Measurements from ENCODE around the gene UBXN10.
"Not testable (repeated sequence)": the region's sequence is repeated elsewhere in the genome, so short reads cannot be mapped to it uniquely, and the experiment has no call there.

The UBXN10 gene

DNA sequence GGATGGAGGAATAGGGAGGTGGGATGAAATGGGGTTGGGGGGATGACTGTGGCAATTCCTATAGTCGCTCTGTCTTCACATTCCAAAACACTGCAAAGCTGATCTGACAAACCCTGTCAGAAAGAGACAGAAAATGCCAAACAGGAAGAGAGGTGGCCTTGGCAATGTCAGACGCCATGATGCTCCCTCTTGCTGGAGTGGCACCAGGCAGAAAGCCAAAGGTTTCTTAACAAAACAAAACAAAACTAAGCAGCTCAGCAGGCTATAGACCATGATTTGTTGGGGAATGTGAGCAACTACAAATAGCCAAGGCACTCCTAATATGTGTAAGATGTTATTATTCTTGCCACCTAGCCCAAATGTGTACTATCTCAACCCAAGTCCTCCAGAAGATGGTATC, 43.3 kb downstream of the UBXN10 start:
- TF ChIP-seq, protein P1, sequence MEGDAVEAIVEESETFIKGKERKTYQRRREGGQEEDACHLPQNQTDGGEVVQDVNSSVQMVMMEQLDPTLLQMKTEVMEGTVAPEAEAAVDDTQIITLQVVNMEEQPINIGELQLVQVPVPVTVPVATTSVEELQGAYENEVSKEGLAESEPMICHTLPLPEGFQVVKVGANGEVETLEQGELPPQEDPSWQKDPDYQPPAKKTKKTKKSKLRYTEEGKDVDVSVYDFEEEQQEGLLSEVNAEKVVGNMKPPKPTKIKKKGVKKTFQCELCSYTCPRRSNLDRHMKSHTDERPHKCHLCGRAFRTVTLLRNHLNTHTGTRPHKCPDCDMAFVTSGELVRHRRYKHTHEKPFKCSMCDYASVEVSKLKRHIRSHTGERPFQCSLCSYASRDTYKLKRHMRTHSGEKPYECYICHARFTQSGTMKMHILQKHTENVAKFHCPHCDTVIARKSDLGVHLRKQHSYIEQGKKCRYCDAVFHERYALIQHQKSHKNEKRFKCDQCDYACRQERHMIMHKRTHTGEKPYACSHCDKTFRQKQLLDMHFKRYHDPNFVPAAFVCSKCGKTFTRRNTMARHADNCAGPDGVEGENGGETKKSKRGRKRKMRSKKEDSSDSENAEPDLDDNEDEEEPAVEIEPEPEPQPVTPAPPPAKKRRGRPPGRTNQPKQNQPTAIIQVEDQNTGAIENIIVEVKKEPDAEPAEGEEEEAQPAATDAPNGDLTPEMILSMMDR (IDR thresholded peaks at IDR 0.05; ENCODE audit: control insufficient read depth, insufficient read depth, low read depth, low read length, missing control alignments), result no peak
- no peak overlapping the region for H3K4me3 ChIP-seq (ENCODE audit: control insufficient read depth, low read depth, low read length)
- DNase-seq (ENCODE audit: low read depth), result no peak

DNA sequence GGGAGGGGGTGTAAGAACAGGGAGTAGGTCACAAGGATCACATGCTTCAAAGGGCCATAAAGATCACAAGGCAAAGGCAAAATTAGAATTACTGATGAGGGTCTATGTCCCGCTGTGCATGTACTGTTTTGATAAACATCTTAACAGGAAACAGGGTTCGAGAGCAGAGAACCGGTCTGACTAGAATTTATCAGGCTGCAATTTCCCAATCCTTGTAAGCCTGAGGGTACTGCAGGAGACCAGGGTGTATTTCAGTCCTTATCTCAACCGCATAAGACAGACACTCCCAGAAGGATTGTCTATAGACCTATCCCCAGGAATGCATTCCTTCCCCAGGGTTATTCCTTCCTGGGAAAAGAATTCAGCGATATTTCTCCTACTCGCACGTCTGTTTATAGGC, 46.7 kb downstream of the UBXN10 start:
- not testable (repeated sequence) for H3K4me3 ChIP-seq (ENCODE audit: control insufficient read depth, low read depth, low read length); DNase-seq (ENCODE audit: low read depth)

DNA sequence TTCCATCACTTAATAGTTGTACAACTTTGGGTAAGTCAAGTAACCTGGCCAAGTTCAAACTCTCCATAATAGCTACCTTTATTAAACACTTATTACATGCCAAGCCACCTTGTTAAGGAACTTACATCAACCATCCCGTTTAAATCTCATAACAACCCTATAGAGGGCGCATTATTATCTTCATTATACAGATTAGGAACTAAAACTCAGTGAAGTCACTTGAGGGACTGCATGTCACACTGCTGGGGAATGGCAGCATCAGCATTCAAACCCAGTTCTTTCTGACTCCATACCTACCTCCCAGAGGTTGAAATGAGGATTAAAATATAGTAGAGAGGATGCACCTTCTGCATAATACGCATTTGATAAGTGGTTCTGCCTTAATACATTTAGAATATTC, 47.5 kb downstream of the UBXN10 start:
- no peak overlapping the region for H3K4me3 ChIP-seq (ENCODE audit: control insufficient read depth, low read depth, low read length)
- DNase-seq (ENCODE audit: low read depth), result no peak
- TF ChIP-seq, protein P1 (IDR thresholded peaks at IDR 0.05; ENCODE audit: control insufficient read depth, insufficient read depth, low read depth, low read length, missing control alignments), result peak; percentile 33

DNA sequence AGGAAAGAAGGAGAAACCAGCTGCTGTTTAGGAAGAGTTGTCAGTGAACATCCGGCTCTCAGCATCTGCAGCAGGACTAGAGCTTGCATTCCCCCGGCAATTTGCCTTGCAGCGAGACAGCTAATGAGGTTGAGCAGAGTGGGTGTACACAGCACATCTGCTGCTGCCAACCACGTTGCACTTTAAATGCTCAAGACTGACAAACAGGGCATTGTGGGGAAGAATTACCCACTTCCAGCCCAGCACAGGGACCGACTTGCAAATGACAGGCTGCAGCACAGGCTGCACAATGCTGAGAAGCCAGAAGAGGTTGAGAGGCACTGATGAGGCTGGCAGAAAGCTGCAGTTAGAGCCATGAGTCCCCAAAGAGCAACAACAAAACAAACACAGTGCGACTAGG, 48.0 kb downstream of the UBXN10 start:
- H3K4me3 ChIP-seq (ENCODE audit: control insufficient read depth, low read depth, low read length), result no peak overlapping the region
- TF ChIP-seq, protein P1 (IDR thresholded peaks at IDR 0.05; ENCODE audit: control insufficient read depth, insufficient read depth, low read depth, low read length, missing control alignments), result no peak
- DNase-seq (ENCODE audit: low read depth), result no peak

DNA sequence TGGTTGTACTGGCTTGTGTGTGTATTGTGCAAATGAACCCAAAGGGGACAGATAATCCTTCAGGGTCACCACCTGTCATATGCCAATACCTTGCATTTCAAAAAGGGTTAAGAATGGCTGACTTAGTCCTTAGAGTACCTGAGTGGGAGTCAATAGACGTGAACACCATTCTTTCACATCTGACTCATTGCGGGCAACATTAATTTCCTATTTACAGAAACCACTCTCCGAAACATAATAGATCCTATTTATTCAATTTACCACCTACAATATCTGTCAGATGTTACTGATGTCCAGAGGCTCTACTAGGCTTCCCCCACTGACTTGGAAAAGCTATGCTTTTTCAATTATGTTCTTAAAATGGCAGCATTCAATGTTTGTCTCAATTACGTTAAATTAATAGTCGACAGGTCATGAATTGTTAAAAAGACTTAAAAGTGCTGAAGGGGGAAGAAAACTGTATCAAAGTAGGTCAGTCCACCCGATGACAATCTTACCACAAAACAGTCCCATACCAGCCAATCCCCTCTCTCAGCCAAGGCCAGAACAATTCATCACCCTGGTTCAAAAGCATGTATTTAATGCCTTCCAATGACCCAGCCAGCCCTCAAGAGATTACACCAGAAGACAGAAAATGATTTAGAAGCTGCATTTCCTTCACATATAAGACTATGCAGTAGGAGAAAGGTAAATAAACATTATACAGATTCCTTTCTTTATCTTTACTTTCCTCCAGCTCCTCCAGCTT, 49.1 kb downstream of the UBXN10 start:
- TF ChIP-seq, protein P1 (IDR thresholded peaks at IDR 0.05; ENCODE audit: control insufficient read depth, insufficient read depth, low read depth, low read length, missing control alignments), result no peak
- no peak overlapping the region for H3K4me3 ChIP-seq (ENCODE audit: control insufficient read depth, low read depth, low read length)
- no peak for DNase-seq (ENCODE audit: low read depth)

DNA sequence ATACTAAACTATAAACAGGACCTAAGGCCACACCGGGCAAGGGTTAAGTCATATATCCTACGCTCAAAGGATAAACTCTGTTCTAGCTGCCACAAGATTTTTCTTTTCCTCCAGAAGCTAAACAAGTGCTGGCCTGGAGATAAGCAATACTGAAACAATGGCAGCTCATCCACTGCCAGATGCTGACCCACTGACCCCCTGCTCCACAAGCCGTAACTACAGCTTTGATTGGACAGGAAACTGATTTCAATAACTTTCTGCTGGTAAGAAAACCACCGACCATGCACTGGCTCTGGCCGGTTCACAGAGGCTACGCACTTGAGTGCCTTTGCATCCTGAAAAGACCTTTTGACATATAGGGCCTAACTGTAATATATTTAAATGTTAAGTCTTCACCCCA, 51.8 kb downstream of the UBXN10 start:
- no peak overlapping the region for H3K4me3 ChIP-seq (ENCODE audit: control insufficient read depth, low read depth, low read length)
- no peak for DNase-seq (ENCODE audit: low read depth)
- TF ChIP-seq, protein P1 (IDR thresholded peaks at IDR 0.05; ENCODE audit: control insufficient read depth, insufficient read depth, low read depth, low read length, missing control alignments), result no peak

DNA sequence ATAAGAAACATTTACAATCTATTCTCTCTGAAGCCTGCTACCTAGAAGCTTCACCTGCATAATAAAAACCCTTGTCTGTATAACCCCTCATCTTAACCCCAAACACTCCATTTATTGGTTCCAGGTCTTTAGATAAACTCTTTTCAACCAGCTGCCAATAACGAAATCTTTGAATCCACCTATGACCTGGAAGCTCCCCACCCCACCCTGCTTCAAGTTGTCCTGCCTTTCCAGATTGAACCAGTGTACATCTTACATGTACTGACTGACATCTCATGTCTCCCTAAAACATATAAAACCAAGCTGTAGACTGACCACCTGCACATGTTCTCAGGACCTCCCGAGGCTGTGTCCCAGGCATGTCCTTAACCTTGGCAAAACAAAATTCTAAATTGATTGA, 54.1 kb downstream of the UBXN10 start:
- DNase-seq (ENCODE audit: low read depth), result no peak
- TF ChIP-seq, protein P1 (IDR thresholded peaks at IDR 0.05; ENCODE audit: control insufficient read depth, insufficient read depth, low read depth, low read length, missing control alignments), result no peak
- no peak overlapping the region for H3K4me3 ChIP-seq (ENCODE audit: control insufficient read depth, low read depth, low read length)
